Activated naive CD4-positive, alpha-beta T cell treated with anti-CD3 and anti-CD28 coated beads, Interleukin-2, amount 50 U/mL, for 24 hours (primary cell): Measurements from ENCODE around the gene RSRC2.
"Not testable (repeated sequence)": the region's sequence is repeated elsewhere in the genome, so short reads cannot be mapped to it uniquely, and the experiment has no call there.

Experiments
- H3K27ac Mint-ChIP-seq: one replicate; pipeline ENCODE4 v1.8.0; 2021; ENCODE audit warnings: mild to moderate bottlenecking, mixed read lengths
- H3K27me3 Mint-ChIP-seq: one replicate; pipeline ENCODE4 v1.8.0; 2021; ENCODE audit warnings: mixed read lengths
- H3K36me3 Mint-ChIP-seq: one replicate; pipeline ENCODE4 v1.8.0; 2021; ENCODE audit warnings: mixed read lengths
- H3K4me1 Mint-ChIP-seq: one replicate; pipeline ENCODE4 v1.8.0; 2021; ENCODE audit warnings: mixed read lengths
- H3K4me3 Mint-ChIP-seq: one replicate; pipeline ENCODE4 v1.8.0; 2021; ENCODE audit warnings: mild to moderate bottlenecking, mixed read lengths
- H3K9me3 Mint-ChIP-seq: one replicate; pipeline ENCODE4 v1.8.0; 2021; ENCODE audit warnings: mixed read lengths

Gene RSRC2

GRCh38 chr12:122480753-122481152, 46.0 kb downstream of the RSRC2 start:
- H3K36me3 Mint-ChIP-seq: peaks cover 21% of the 10 kb centered on the region

GRCh38 chr12:122474324-122474716, 52.4 kb downstream of the RSRC2 start:
- H3K27ac Mint-ChIP-seq: no peak overlapping the region
- H3K27me3 Mint-ChIP-seq: no peaks in the 10 kb centered on the region
- peaks cover 26% of the 10 kb centered on the region for H3K4me1 Mint-ChIP-seq
- peaks cover 16% of the 10 kb centered on the region for H3K36me3 Mint-ChIP-seq
- H3K9me3 Mint-ChIP-seq: no peaks in the 10 kb centered on the region
- no peak overlapping the region for H3K4me3 Mint-ChIP-seq

More at GRCh38 chr12:122480753-122481152, 46.0 kb downstream of the RSRC2 start:
- no peaks in the 10 kb centered on the region for H3K27me3 Mint-ChIP-seq
- H3K4me1 Mint-ChIP-seq: peaks cover 6% of the 10 kb centered on the region
- H3K9me3 Mint-ChIP-seq: no peaks in the 10 kb centered on the region
- H3K4me3 Mint-ChIP-seq: no peak overlapping the region
- H3K27ac Mint-ChIP-seq: peak overlapping the region; percentile 65

- H3K9me3 Mint-ChIP-seq: no peaks in the 10 kb centered on the region
- H3K36me3 Mint-ChIP-seq: peaks cover 16% of the 10 kb centered on the region
- no peak overlapping the region for H3K27ac Mint-ChIP-seq
- no peak overlapping the region for H3K4me3 Mint-ChIP-seq
- H3K27me3 Mint-ChIP-seq: no peaks in the 10 kb centered on the region
- peaks cover 26% of the 10 kb centered on the region for H3K4me1 Mint-ChIP-seq
Measured at GRCh38 chr12:122473543-122474323, 53.0 kb downstream of the RSRC2 start.

GRCh38 chr12:122471324-122472226, 55.2 kb downstream of the RSRC2 start:
- H3K27ac Mint-ChIP-seq: no peak overlapping the region
- H3K9me3 Mint-ChIP-seq: no peaks in the 10 kb centered on the region
- no peaks in the 10 kb centered on the region for H3K27me3 Mint-ChIP-seq
- peaks cover 26% of the 10 kb centered on the region for H3K4me1 Mint-ChIP-seq
- no peak overlapping the region for H3K4me3 Mint-ChIP-seq
- H3K36me3 Mint-ChIP-seq: peaks cover 8% of the 10 kb centered on the region

GRCh38 chr12:122470576-122470975, 56.2 kb downstream of the RSRC2 start:
- not testable (repeated sequence) for H3K4me3 Mint-ChIP-seq, H3K9me3 Mint-ChIP-seq, H3K27ac Mint-ChIP-seq, H3K36me3 Mint-ChIP-seq, H3K27me3 Mint-ChIP-seq
- peaks cover 23% of the 10 kb centered on the region for H3K4me1 Mint-ChIP-seq

- Mint-ChIP-seq H3K4me1 (peaks cover 18% of the 10 kb centered on the region), H3K27ac (peak overlapping the region; percentile 30)
- H3K4me3 Mint-ChIP-seq, H3K36me3 Mint-ChIP-seq, H3K27me3 Mint-ChIP-seq, H3K9me3 Mint-ChIP-seq: not testable (repeated sequence)
Measured at GRCh38 chr12:122469856-122470255, 56.9 kb downstream of the RSRC2 start.

- no peaks in the 10 kb centered on the region for H3K36me3 Mint-ChIP-seq
- no peaks in the 10 kb centered on the region for H3K9me3 Mint-ChIP-seq
- no peak overlapping the region for H3K4me3 Mint-ChIP-seq
- H3K27ac Mint-ChIP-seq: no peak overlapping the region
- no peaks in the 10 kb centered on the region for H3K27me3 Mint-ChIP-seq
- H3K4me1 Mint-ChIP-seq: peaks cover 8% of the 10 kb centered on the region
Measured at GRCh38 chr12:122467983-122468382, 58.8 kb downstream of the RSRC2 start.

- not testable (repeated sequence) for H3K4me1 Mint-ChIP-seq, H3K4me3 Mint-ChIP-seq, H3K27ac Mint-ChIP-seq, H3K36me3 Mint-ChIP-seq, H3K9me3 Mint-ChIP-seq, H3K27me3 Mint-ChIP-seq
Measured at GRCh38 chr12:122464317-122465042, 62.3 kb downstream of the RSRC2 start.

GRCh38 chr12:122460641-122461040, 66.1 kb downstream of the RSRC2 start:
- Mint-ChIP-seq H3K4me3 (no peak overlapping the region), H3K4me1 (peaks cover 12% of the 10 kb centered on the region), H3K9me3 (no peaks in the 10 kb centered on the region), H3K36me3 (no peaks in the 10 kb centered on the region), H3K27ac (no peak overlapping the region), H3K27me3 (no peaks in the 10 kb centered on the region)

GRCh38 chr12:122460061-122460460, 66.7 kb downstream of the RSRC2 start:
- Mint-ChIP-seq H3K4me1 (peaks cover 12% of the 10 kb centered on the region), H3K27me3 (no peaks in the 10 kb centered on the region), H3K36me3 (no peaks in the 10 kb centered on the region), H3K27ac (no peak overlapping the region), H3K9me3 (no peaks in the 10 kb centered on the region), H3K4me3 (no peak overlapping the region)

- Mint-ChIP-seq H3K27me3 (no peaks in the 10 kb centered on the region), H3K4me3 (no peak overlapping the region), H3K36me3 (no peaks in the 10 kb centered on the region), H3K27ac (no peak overlapping the region), H3K4me1 (peaks cover 14% of the 10 kb centered on the region), H3K9me3 (no peaks in the 10 kb centered on the region)
Measured at GRCh38 chr12:122459211-122459610, 67.5 kb downstream of the RSRC2 start.

- Mint-ChIP-seq H3K36me3 (no peaks in the 10 kb centered on the region), H3K9me3 (no peaks in the 10 kb centered on the region), H3K27me3 (no peaks in the 10 kb centered on the region), H3K27ac (no peak overlapping the region), H3K4me3 (no peak overlapping the region), H3K4me1 (peaks cover 22% of the 10 kb centered on the region)
Measured at GRCh38 chr12:122458105-122459035, 68.4 kb downstream of the RSRC2 start.

GRCh38 chr12:122457627-122458026, 69.1 kb downstream of the RSRC2 start:
- H3K9me3 Mint-ChIP-seq: no peaks in the 10 kb centered on the region
- H3K36me3 Mint-ChIP-seq: no peaks in the 10 kb centered on the region
- peaks cover 30% of the 10 kb centered on the region for H3K4me1 Mint-ChIP-seq
- no peak overlapping the region for H3K4me3 Mint-ChIP-seq
- no peaks in the 10 kb centered on the region for H3K27me3 Mint-ChIP-seq
- no peak overlapping the region for H3K27ac Mint-ChIP-seq

- H3K36me3 Mint-ChIP-seq: no peaks in the 10 kb centered on the region
- H3K27ac Mint-ChIP-seq: no peak overlapping the region
- peaks cover 38% of the 10 kb centered on the region for H3K4me1 Mint-ChIP-seq
- no peak overlapping the region for H3K4me3 Mint-ChIP-seq
- H3K9me3 Mint-ChIP-seq: no peaks in the 10 kb centered on the region
- no peaks in the 10 kb centered on the region for H3K27me3 Mint-ChIP-seq
Measured at GRCh38 chr12:122454739-122455138, 72.0 kb downstream of the RSRC2 start.

- H3K27ac Mint-ChIP-seq: peak overlapping the region; percentile 81
- H3K4me1 Mint-ChIP-seq: peaks cover 38% of the 10 kb centered on the region
- no peaks in the 10 kb centered on the region for H3K27me3 Mint-ChIP-seq
- H3K36me3 Mint-ChIP-seq: no peaks in the 10 kb centered on the region
- H3K9me3 Mint-ChIP-seq: no peaks in the 10 kb centered on the region
- H3K4me3 Mint-ChIP-seq: peak overlapping the region; percentile 52
Measured at GRCh38 chr12:122454250-122454721, 72.5 kb downstream of the RSRC2 start.
